WTC11 (cell line): Measurements from ENCODE around the gene MIPOL1. TPM values are rescaled to one million over a fixed set of nuclear protein-coding genes. Genes with fewer than 3 reads are reported as not detected.

Experiments
- ATAC-seq: fragments of 200-7000 bp; cut with Tn5 transposase; 2 replicates; pipeline ENCODE4 v1.10.0; 2021; ENCODE audit warnings: mild to moderate bottlenecking, moderate library complexity
- CTCF ChIA-PET: fragments of 300-600 bp; sonication (Branson Sonifier 250); formaldehyde crosslinking; loops from one replicate; lab custom pipeline; 2021; ENCODE audit warnings: antibody characterized with exemption; lab: Charles Lee
- POLR2A ChIA-PET: fragments of 350-600 bp; sonication (Branson Sonifier 250); formaldehyde crosslinking; loops from one replicate; lab custom pipeline; 2021; ENCODE audit warnings: antibody characterized with exemption; lab: Charles Lee
- DNase-seq: peaks from one replicate; pipeline ENCODE4 v3.0.0; 2021; ENCODE audit warnings: low spot score
- H3K27ac Mint-ChIP-seq: 2 replicates; pipeline ENCODE4 v1.8.0; 2021; ENCODE audit warnings: mixed read lengths
- H3K27me3 Mint-ChIP-seq: 2 replicates; pipeline ENCODE4 v1.8.0; 2021; ENCODE audit warnings: low read depth, mild to moderate bottlenecking, moderate library complexity, mixed read lengths
- H3K36me3 Mint-ChIP-seq: 2 replicates; pipeline ENCODE4 v1.8.0; 2021; ENCODE audit warnings: mixed read lengths
- H3K4me1 Mint-ChIP-seq: 2 replicates; pipeline ENCODE4 v1.8.0; 2022; ENCODE audit warnings: mixed read lengths
- H3K4me3 Mint-ChIP-seq: 2 replicates; pipeline ENCODE4 v1.8.0; 2021; ENCODE audit warnings: mild to moderate bottlenecking, moderate library complexity, mixed read lengths
- H3K9me3 Mint-ChIP-seq: 2 replicates; pipeline ENCODE4 v1.8.0; 2021; ENCODE audit warnings: mixed read lengths
- ARID4B ChIP-seq: sonication (generic); formaldehyde crosslinking; IDR thresholded peaks from 2 replicates; pipeline ENCODE4 v1.8.0; 2023; ENCODE audit warnings: missing genetic modification reagents, mild to moderate bottlenecking, borderline replicate concordance
- ATF1 ChIP-seq: sonication (generic); formaldehyde crosslinking; IDR thresholded peaks from 2 replicates; pipeline ENCODE4 v1.8.1; 2023; ENCODE audit warnings: mild to moderate bottlenecking, moderate library complexity, missing genetic modification reagents
- CREM ChIP-seq: sonication (generic); formaldehyde crosslinking; IDR thresholded peaks from 2 replicates; pipeline ENCODE4 v1.8.1; 2022; ENCODE audit warnings: mild to moderate bottlenecking, missing genetic modification reagents, moderate library complexity
- ESRRA ChIP-seq: sonication (generic); formaldehyde crosslinking; IDR thresholded peaks from 2 replicates; pipeline ENCODE4 v1.8.1; 2022; ENCODE audit warnings: mild to moderate bottlenecking, missing genetic modification reagents, borderline replicate concordance
- ETV6 ChIP-seq: sonication (generic); formaldehyde crosslinking; IDR thresholded peaks from 2 replicates; pipeline ENCODE4 v1.8.1; 2022; ENCODE audit warnings: mild to moderate bottlenecking, missing genetic modification reagents
- FOXJ3 ChIP-seq: sonication (generic); formaldehyde crosslinking; IDR thresholded peaks from 2 replicates; pipeline ENCODE4 v1.9.0; 2021; ENCODE audit warnings: missing genetic modification reagents, mild to moderate bottlenecking, borderline replicate concordance
- GABPB1 ChIP-seq: sonication (generic); formaldehyde crosslinking; IDR thresholded peaks from 2 replicates; pipeline ENCODE4 v1.8.1; 2023; ENCODE audit warnings: mild to moderate bottlenecking, missing genetic modification reagents
- GRHL2 ChIP-seq: fragments of 250-450 bp; sonication (Bioruptor Pico); IDR thresholded peaks from 2 replicates; pipeline ENCODE4 v1.8.0; 2022; ENCODE audit warnings: mild to moderate bottlenecking, moderate library complexity; ENCODE audit not compliant: insufficient replicate concordance, severe bottlenecking
- HMGA2 ChIP-seq: fragments of 250-450 bp; sonication (Bioruptor Pico); IDR thresholded peaks from 2 replicates; pipeline ENCODE4 v1.4.0; 2021; ENCODE audit warnings: mild to moderate bottlenecking, moderate library complexity
- IRF2 ChIP-seq: sonication (generic); formaldehyde crosslinking; IDR thresholded peaks from 2 replicates; pipeline ENCODE4 v1.8.0; 2022; ENCODE audit warnings: low read depth, missing genetic modification reagents, borderline replicate concordance
- JAZF1 ChIP-seq: fragments of 250-450 bp; sonication (Bioruptor Pico); IDR thresholded peaks from 2 replicates; pipeline ENCODE4 v1.9.0; 2021; ENCODE audit warnings: moderate library complexity, mild to moderate bottlenecking, inconsistent platforms
- MXD4 ChIP-seq: fragments of 250-450 bp; sonication (Bioruptor Pico); IDR thresholded peaks from 2 replicates; pipeline ENCODE4 v1.8.0; 2021; ENCODE audit warnings: mild to moderate bottlenecking, moderate library complexity, borderline replicate concordance
- MYBL2 ChIP-seq: sonication (generic); formaldehyde crosslinking; IDR thresholded peaks from 2 replicates; pipeline ENCODE4 v1.8.1; 2023; ENCODE audit warnings: mild to moderate bottlenecking, moderate library complexity, missing genetic modification reagents
- NR2C2 ChIP-seq: sonication (generic); formaldehyde crosslinking; IDR thresholded peaks from 2 replicates; pipeline ENCODE4 v1.8.0; 2022; ENCODE audit warnings: mild to moderate bottlenecking, missing genetic modification reagents
- PREB ChIP-seq: sonication (generic); formaldehyde crosslinking; IDR thresholded peaks from 2 replicates; pipeline ENCODE4 v1.8.1; 2022; ENCODE audit warnings: mild to moderate bottlenecking, missing genetic modification reagents, moderate library complexity, borderline replicate concordance
- RELA ChIP-seq: sonication (generic); formaldehyde crosslinking; IDR thresholded peaks from 2 replicates; pipeline ENCODE4 v1.8.1; 2022; ENCODE audit warnings: missing genetic modification reagents, mild to moderate bottlenecking, borderline replicate concordance
- SMAD3 ChIP-seq: sonication (generic); formaldehyde crosslinking; IDR thresholded peaks from 2 replicates; pipeline ENCODE4 v1.8.0; 2022; ENCODE audit warnings: missing genetic modification reagents, mild to moderate bottlenecking, borderline replicate concordance
- SOX15 ChIP-seq: fragments of 250-450 bp; sonication (Bioruptor Pico); IDR thresholded peaks from 2 replicates; pipeline ENCODE4 v1.9.0; 2021; ENCODE audit warnings: mild to moderate bottlenecking
- TCF7 ChIP-seq: sonication (generic); formaldehyde crosslinking; IDR thresholded peaks from 2 replicates; pipeline ENCODE4 v1.8.0; 2022; ENCODE audit warnings: mild to moderate bottlenecking, low read depth, missing genetic modification reagents, moderate library complexity
- TEAD1 ChIP-seq: sonication (generic); formaldehyde crosslinking; IDR thresholded peaks from 2 replicates; pipeline ENCODE4 v1.8.0; 2022; ENCODE audit warnings: mild to moderate bottlenecking, missing genetic modification reagents
- ZNF121 ChIP-seq: sonication (generic); formaldehyde crosslinking; IDR thresholded peaks from 2 replicates; pipeline ENCODE4 v1.8.0; 2023; ENCODE audit warnings: missing genetic modification reagents
- ZNF317 ChIP-seq: sonication (generic); formaldehyde crosslinking; IDR thresholded peaks from 2 replicates; pipeline ENCODE4 v1.8.1; 2023; ENCODE audit warnings: low read depth, mild to moderate bottlenecking, moderate library complexity, missing genetic modification reagents, borderline replicate concordance
- ZNF416 ChIP-seq: fragments of 250-450 bp; sonication (Bioruptor Pico); IDR thresholded peaks from 2 replicates; pipeline ENCODE4 v1.9.0; 2021; ENCODE audit warnings: mild to moderate bottlenecking, inconsistent platforms
- ZNF425 ChIP-seq: fragments of 250-450 bp; sonication (Bioruptor Pico); conservative IDR thresholded peaks from 2 replicates; pipeline ENCODE4 v1.9.0; 2021; ENCODE audit warnings: mild to moderate bottlenecking
- ZNF671 ChIP-seq: fragments of 250-450 bp; sonication (Bioruptor Pico); IDR thresholded peaks from 2 replicates; pipeline ENCODE4 v1.8.0; 2021; ENCODE audit warnings: mild to moderate bottlenecking
- total RNA-seq: library from RNA; stranded (reverse); gene quantifications from 3 replicates; pipeline ENCODE4 v1.2.3, GENCODE V29; 2021

The MIPOL1 gene
- total RNA-seq, 1 experiment from 2014 or later = 13.1 TPM

GRCh38 chr14:37413050-37413449, 215.3 kb downstream of the MIPOL1 start:
- Mint-ChIP-seq H3K27ac (no peak overlapping the region), H3K4me3 (no peak overlapping the region), H3K36me3 (no peaks in the 10 kb centered on the region), H3K4me1 (no peaks in the 10 kb centered on the region), H3K9me3 (no peaks in the 10 kb centered on the region), H3K27me3 (no peaks in the 10 kb centered on the region)
- no peak for DNase-seq
- no peak for TF ChIP-seq ZNF121 (CRISPR knock-in tag)
- TF ChIP-seq SOX15 = no peak
- TF ChIP-seq GABPB1 = no peak
- TF ChIP-seq HMGA2 = peak; percentile 93
- TF ChIP-seq NR2C2 (CRISPR knock-in tag) = no peak
- ChIA-PET POLR2A (no interaction called here), CTCF (no interaction called here)
- ATAC-seq = no peak

- H3K27ac Mint-ChIP-seq = no peak overlapping the region
- H3K27me3 Mint-ChIP-seq = no peaks in the 10 kb centered on the region
- CTCF ChIA-PET = no interaction called here
- H3K36me3 Mint-ChIP-seq = no peaks in the 10 kb centered on the region
- no peak for TF ChIP-seq MXD4 (CRISPR knock-in tag)
- TF ChIP-seq FOXJ3 (CRISPR knock-in tag) = no peak
- TF ChIP-seq GABPB1 = peak; percentile 47; the same call in 1 of the 2 replicates
- POLR2A ChIA-PET = no interaction called here
- DNase-seq (no peak), ATAC-seq (no peak)
- no peak overlapping the region for H3K4me3 Mint-ChIP-seq
- no peaks in the 10 kb centered on the region for H3K4me1 Mint-ChIP-seq
- no peaks in the 10 kb centered on the region for H3K9me3 Mint-ChIP-seq
Measured at GRCh38 chr14:37413504-37414003, 215.8 kb downstream of the MIPOL1 start.

- no peak for ATAC-seq
- H3K9me3 Mint-ChIP-seq = no peaks in the 10 kb centered on the region
- H3K27me3 Mint-ChIP-seq = no peaks in the 10 kb centered on the region
- H3K4me1 Mint-ChIP-seq = no peaks in the 10 kb centered on the region
- POLR2A ChIA-PET = no interaction called here
- no peaks in the 10 kb centered on the region for H3K36me3 Mint-ChIP-seq
- DNase-seq = no peak
- H3K27ac Mint-ChIP-seq = no peak overlapping the region
- TF ChIP-seq MYBL2 (CRISPR knock-in tag) (no peak), ZNF671 (no peak), PREB (CRISPR knock-in tag) (no peak), GRHL2 (CRISPR knock-in tag) (no peak), ZNF416 (CRISPR knock-in tag) (no peak), ESRRA (CRISPR knock-in tag) (no peak), ARID4B (CRISPR knock-in tag) (no peak), GABPB1 (no peak), TCF7 (no peak), TEAD1 (CRISPR knock-in tag) (no peak), MXD4 (CRISPR knock-in tag) (no peak), ZNF425 (CRISPR knock-in tag) (no peak), ETV6 (CRISPR knock-in tag) (no peak), SMAD3 (CRISPR knock-in tag) (no peak), ATF1 (CRISPR knock-in tag) (no peak), JAZF1 (CRISPR knock-in tag) (no peak), RELA (CRISPR knock-in tag) (no peak), CREM (CRISPR knock-in tag) (no peak), IRF2 (CRISPR knock-in tag) (no peak), ZNF317 (CRISPR knock-in tag) (no peak)
- CTCF ChIA-PET = no interaction called here
- H3K4me3 Mint-ChIP-seq = no peak overlapping the region
Measured at GRCh38 chr14:37416264-37416663, 218.5 kb downstream of the MIPOL1 start.
